ENCODE measurements around the gene SRP19.

- TF ChIP-seq POLR2AphosphoS5 (IDR thresholded peaks at IDR 0.05; ENCODE audit: low read depth), result no peak
- TF ChIP-seq, protein P1, sequence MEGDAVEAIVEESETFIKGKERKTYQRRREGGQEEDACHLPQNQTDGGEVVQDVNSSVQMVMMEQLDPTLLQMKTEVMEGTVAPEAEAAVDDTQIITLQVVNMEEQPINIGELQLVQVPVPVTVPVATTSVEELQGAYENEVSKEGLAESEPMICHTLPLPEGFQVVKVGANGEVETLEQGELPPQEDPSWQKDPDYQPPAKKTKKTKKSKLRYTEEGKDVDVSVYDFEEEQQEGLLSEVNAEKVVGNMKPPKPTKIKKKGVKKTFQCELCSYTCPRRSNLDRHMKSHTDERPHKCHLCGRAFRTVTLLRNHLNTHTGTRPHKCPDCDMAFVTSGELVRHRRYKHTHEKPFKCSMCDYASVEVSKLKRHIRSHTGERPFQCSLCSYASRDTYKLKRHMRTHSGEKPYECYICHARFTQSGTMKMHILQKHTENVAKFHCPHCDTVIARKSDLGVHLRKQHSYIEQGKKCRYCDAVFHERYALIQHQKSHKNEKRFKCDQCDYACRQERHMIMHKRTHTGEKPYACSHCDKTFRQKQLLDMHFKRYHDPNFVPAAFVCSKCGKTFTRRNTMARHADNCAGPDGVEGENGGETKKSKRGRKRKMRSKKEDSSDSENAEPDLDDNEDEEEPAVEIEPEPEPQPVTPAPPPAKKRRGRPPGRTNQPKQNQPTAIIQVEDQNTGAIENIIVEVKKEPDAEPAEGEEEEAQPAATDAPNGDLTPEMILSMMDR (conservative IDR thresholded peaks at IDR 0.05; ENCODE audit: low read depth in 2 of 2), result no peak
- TF ChIP-seq STAT1 (IDR thresholded peaks at IDR 0.05; ENCODE audit: unreplicated experiment), result no peak
- TF ChIP-seq JUNB (IDR thresholded peaks at IDR 0.05; ENCODE audit: unreplicated experiment), result no peak
- no peak for TF ChIP-seq EZH2phosphoT487 (IDR thresholded peaks at IDR 0.05; ENCODE audit: unreplicated experiment)
- TF ChIP-seq EZH2 (IDR thresholded peaks at IDR 0.05; ENCODE audit: low read depth, unreplicated experiment), result no peak
- TF ChIP-seq CREB1 (CRISPR knock-in tag; IDR thresholded peaks at IDR 0.05; ENCODE audit: low read depth), result no peak
Observed at GRCh38 chr5:112885001-112885400, 23.9 kb downstream of the SRP19 start.

Data from GM23338 (cell line).